PC-3 (cell line): ENCODE results near the gene ASPM. TPM values are rescaled to one million over a fixed set of nuclear protein-coding genes. Genes with fewer than 3 reads are reported as not detected.
"Not testable (repeated sequence)": the region's sequence is repeated elsewhere in the genome, so short reads cannot be mapped to it uniquely, and the experiment has no call there.

Experiments
- ATAC-seq: fragments of 200-7000 bp; cut with Tn5 transposase; 2 replicates; pipeline ENCODE4 v1.9.1; 2020; ENCODE audit warnings: mild to moderate bottlenecking, moderate library complexity
- BruUV-seq: library from RNA; stranded (reverse); fragments of 400-500 nt; replicated peaks from 2 replicates; lab custom pipeline; 2021; lab: Mats Ljungman, UMichigan
- CTCF ChIA-PET: fragments of 300-600 bp; sonication (Branson Sonifier 250); formaldehyde crosslinking; loops from one replicate; lab custom pipeline; 2022; ENCODE audit warnings: antibody characterized with exemption; lab: Charles Lee
- POLR2A ChIA-PET: fragments of 300-600 bp; sonication (Branson Sonifier 250); formaldehyde crosslinking; loops from one replicate; lab custom pipeline; 2022; ENCODE audit warnings: antibody characterized with exemption; ENCODE audit not compliant: unreplicated experiment; lab: Charles Lee
- DNase-seq: peaks from one replicate; pipeline ENCODE4 v3.0.0-alpha.2; 2015
- H2AFZ ChIP-seq: fragments of 300-600 bp; sonication (generic); 2 replicates; pipeline ENCODE4 v1.6.0; 2016; ENCODE audit warnings: antibody characterized with exemption, low read length
- H3F3A ChIP-seq: fragments of 300-600 bp; sonication (generic); one replicate; pipeline ENCODE4 v1.6.0; 2017; ENCODE audit warnings: antibody characterized with exemption, low read length, control low read depth, mild to moderate bottlenecking; ENCODE audit not compliant: unreplicated experiment
- H3K27ac ChIP-seq: fragments of 300-600 bp; sonication (generic); 2 replicates; pipeline ENCODE4 v1.5.1; 2016; ENCODE audit warnings: mild to moderate bottlenecking, low read length
- H3K27me3 ChIP-seq: fragments of 300-600 bp; sonication (generic); 2 replicates; pipeline ENCODE4 v1.6.1; 2016; ENCODE audit warnings: low read length, mixed read lengths
- H3K36me3 ChIP-seq: fragments of 300-600 bp; sonication (generic); 2 replicates; pipeline ENCODE4 v1.6.1; 2016; ENCODE audit warnings: low read depth, mixed run types, low read length, mixed read lengths
- H3K4me1 ChIP-seq: fragments of 300-600 bp; sonication (generic); 2 replicates; pipeline ENCODE4 v1.5.1; 2016; ENCODE audit warnings: low read length; ENCODE audit not compliant: insufficient read depth
- H3K4me2 ChIP-seq: fragments of 300-600 bp; sonication (generic); 2 replicates; pipeline ENCODE4 v1.6.0; 2016; ENCODE audit warnings: low read length
- H3K4me3 ChIP-seq: fragments of 300-600 bp; sonication (generic); 2 replicates; pipeline ENCODE4 v1.5.1; 2016; ENCODE audit warnings: mild to moderate bottlenecking, low read length, mixed read lengths
- H3K79me2 ChIP-seq: fragments of 300-600 bp; sonication (generic); 2 replicates; pipeline ENCODE4 v1.6.1; 2017; ENCODE audit warnings: low read length, mixed read lengths
- H3K9ac ChIP-seq: fragments of 300-600 bp; sonication (generic); 2 replicates; pipeline ENCODE4 v1.6.0; 2016; ENCODE audit warnings: mild to moderate bottlenecking, low read length
- H3K9me2 ChIP-seq: fragments of 300-600 bp; sonication (generic); replicated peaks from 2 replicates; pipeline ENCODE4 v1.6.1; 2016; ENCODE audit warnings: mixed run types, low read length, mixed read lengths
- H3K9me3 ChIP-seq: fragments of 300-600 bp; sonication (generic); 2 replicates; pipeline ENCODE4 v1.6.1; 2016; ENCODE audit warnings: low read length, mixed read lengths
- H4K20me1 ChIP-seq: fragments of 300-600 bp; sonication (generic); 2 replicates; pipeline ENCODE4 v1.6.1; 2016; ENCODE audit warnings: low read length, mixed read lengths
- CTCF ChIP-seq: fragments of 300-600 bp; sonication (generic); conservative IDR thresholded peaks from 2 replicates; pipeline ENCODE4 v1.5.1; 2017; ENCODE audit warnings: antibody characterized with exemption, low read depth, mild to moderate bottlenecking, low read length
- EZH2 ChIP-seq: fragments of 300-600 bp; sonication (generic); IDR thresholded peaks from one replicate; pipeline ENCODE4 v1.6.1; 2017; ENCODE audit warnings: antibody characterized with exemption, mild to moderate bottlenecking, low read length; ENCODE audit not compliant: unreplicated experiment
- EZH2phosphoT487 ChIP-seq: fragments of 300-600 bp; sonication (generic); IDR thresholded peaks from 2 replicates; pipeline ENCODE4 v1.6.1; 2018; ENCODE audit warnings: mild to moderate bottlenecking, antibody characterized with exemption, low read length, borderline replicate concordance
- intact Hi-C: fragments of 100-400 bp; cut with micrococcal nuclease; formaldehyde crosslinking; loops from 2 replicates; pipeline ENCODE4 v1.9.0; 2023
- total RNA-seq: library from RNA; depleted of rRNA; stranded (reverse); fragments of >200 nt; gene quantifications from 2 replicates; pipeline ENCODE4 v1.2.3, GENCODE V29; 2014

The ASPM gene
- total RNA-seq, 1 experiment from 2014 or later = 35.0 TPM

DNA sequence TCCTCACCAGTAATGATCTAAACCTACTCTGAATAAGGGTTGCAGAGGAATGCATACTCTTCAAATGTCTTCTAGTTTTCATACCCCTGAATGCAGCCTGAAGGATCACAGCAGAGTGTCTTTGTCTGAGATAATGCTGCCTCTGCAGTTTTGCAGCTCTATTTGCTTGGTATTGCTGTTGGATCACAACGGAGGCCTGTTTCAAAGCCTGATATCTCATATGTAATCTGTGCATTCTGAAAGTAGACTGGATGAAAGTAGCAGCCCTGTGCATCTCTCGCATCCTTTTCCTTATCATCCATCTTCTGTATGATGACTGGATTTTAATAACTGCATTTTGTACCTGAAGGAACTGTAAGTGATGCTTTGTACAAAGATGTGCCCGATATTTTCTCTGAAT is 44.5 kb downstream of the ASPM start:
- POLR2A ChIA-PET = no interaction called here
- ATAC-seq = no peak
- no peak overlapping the region for H2AFZ ChIP-seq

DNA sequence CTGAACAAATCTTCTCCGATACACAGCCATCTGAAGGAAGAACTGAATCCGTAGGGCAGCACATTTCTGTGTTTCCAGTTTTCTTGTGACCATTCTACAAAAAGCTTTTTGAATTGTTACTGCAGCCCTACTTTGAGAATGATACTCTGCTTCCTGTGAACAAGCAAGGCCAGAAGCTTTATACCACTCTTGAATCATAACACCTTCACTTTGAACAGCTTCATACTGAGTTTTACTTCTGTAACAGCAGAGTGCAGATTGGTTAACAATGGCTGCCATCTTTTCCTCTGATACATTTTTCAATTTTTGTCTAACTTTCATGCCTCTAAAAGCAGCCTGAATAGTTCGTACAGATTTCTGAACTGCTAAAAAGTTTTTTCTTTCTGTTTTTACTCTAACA is 45.8 kb downstream of the ASPM start:
- Histone ChIP-seq H3F3A (no peaks in the 10 kb centered on the region), H3K9ac (no peak overlapping the region), H3K9me2 (no peaks in the 10 kb centered on the region), H3K4me3 (no peak overlapping the region), H4K20me1 (no peaks in the 10 kb centered on the region), H3K4me2 (no peak overlapping the region), H3K36me3 (peaks cover 12% of the 10 kb centered on the region), H2AFZ (no peak overlapping the region), H3K79me2 (no peaks in the 10 kb centered on the region), H3K27me3 (no peaks in the 10 kb centered on the region), H3K27ac (no peak overlapping the region), H3K9me3 (no peaks in the 10 kb centered on the region), H3K4me1 (no peaks in the 10 kb centered on the region)
- ChIA-PET CTCF (no interaction called here), POLR2A (no interaction called here)
- DNase-seq = no peak
- intact Hi-C loops = no loop called here
- BruUV-seq = no TSS peak
- ATAC-seq = no peak
- no peak for TF ChIP-seq EZH2phosphoT487
- no peak for TF ChIP-seq EZH2
- no peak for TF ChIP-seq CTCF

More for the DNA sequence above, 44.5 kb downstream of the ASPM start:
- TF ChIP-seq EZH2 (no peak), EZH2phosphoT487 (no peak), CTCF (no peak)
- Histone ChIP-seq H3F3A (no peaks in the 10 kb centered on the region), H3K4me1 (no peaks in the 10 kb centered on the region), H3K27me3 (no peaks in the 10 kb centered on the region), H3K9me2 (no peaks in the 10 kb centered on the region), H3K79me2 (no peaks in the 10 kb centered on the region), H3K27ac (no peak overlapping the region), H3K36me3 (peaks cover 20% of the 10 kb centered on the region), H3K4me2 (no peak overlapping the region), H3K9me3 (no peaks in the 10 kb centered on the region), H3K4me3 (no peak overlapping the region), H3K9ac (no peak overlapping the region), H4K20me1 (no peaks in the 10 kb centered on the region)
- no peak for DNase-seq
- intact Hi-C loops = no loop called here
- no TSS peak for BruUV-seq
- CTCF ChIA-PET = no interaction called here

GRCh38 chr1:197099444-197099843 is 47.0 kb downstream of the ASPM start:
- ATAC-seq (no peak), DNase-seq (no peak)
- H3K4me3 ChIP-seq = no peak overlapping the region
- no peak for TF ChIP-seq CTCF
- no peak for TF ChIP-seq EZH2
- no peak for TF ChIP-seq EZH2phosphoT487
- ChIA-PET CTCF (no interaction called here), POLR2A (no interaction called here)
- no peaks in the 10 kb centered on the region for H3K4me1 ChIP-seq
- H3K36me3 ChIP-seq = peaks cover 8% of the 10 kb centered on the region
- H3K27me3 ChIP-seq = no peaks in the 10 kb centered on the region
- H3K4me2 ChIP-seq = no peak overlapping the region
- H3K79me2 ChIP-seq = no peaks in the 10 kb centered on the region
- no peaks in the 10 kb centered on the region for H3K9me2 ChIP-seq
- intact Hi-C loops = no loop called here
- no peak overlapping the region for H3K27ac ChIP-seq
- H2AFZ ChIP-seq = no peak overlapping the region
- H4K20me1 ChIP-seq = no peaks in the 10 kb centered on the region
- no peak overlapping the region for H3K9ac ChIP-seq
- no peaks in the 10 kb centered on the region for H3K9me3 ChIP-seq
- BruUV-seq = no TSS peak
- H3F3A ChIP-seq = no peaks in the 10 kb centered on the region

- H3K9ac ChIP-seq, POLR2A ChIA-PET, H3K4me1 ChIP-seq, H3K36me3 ChIP-seq, intact Hi-C loops, H3K9me2 ChIP-seq, H3F3A ChIP-seq, H3K4me2 ChIP-seq, H3K4me3 ChIP-seq, H3K27ac ChIP-seq, CTCF ChIA-PET, ATAC-seq, BruUV-seq, H3K27me3 ChIP-seq, H4K20me1 ChIP-seq, H3K9me3 ChIP-seq, DNase-seq, H2AFZ ChIP-seq, H3K79me2 ChIP-seq: not testable (repeated sequence)
These were observed 49.5 kb downstream of the ASPM start for GRCh38 chr1:197096971-197097370.
